Cardiac muscle cell (in vitro differentiated cells and primary cell): Measurements from ENCODE around the gene ADAMTS6. TPM values are rescaled to one million over a fixed set of nuclear protein-coding genes. Genes with fewer than 3 reads are reported as not detected.

Experiments
- DNase-seq, 2 donors: peaks; one replicate each; pipeline versions ENCODE4 v3.0.0 to v3.0.0-alpha.2; 2010 to 2017; ENCODE audit warnings: low read depth in 1 of 2, low spot score in 1 of 2
- H3K27ac ChIP-seq: fragments of 200-600 bp; sonication (generic); 2 replicates; pipeline ENCODE4 v1.5.1; 2016
- H3K27me3 ChIP-seq: fragments of 200-600 bp; sonication (generic); 2 replicates; pipeline ENCODE4 v1.6.0; 2016; ENCODE audit warnings: control low read depth
- H3K36me3 ChIP-seq: fragments of 200-600 bp; sonication (generic); 2 replicates; pipeline ENCODE4 v1.5.1; 2016; ENCODE audit warnings: control low read depth
- H3K4me1 ChIP-seq: fragments of 200-600 bp; sonication (generic); 2 replicates; pipeline ENCODE4 v1.8.1; 2017; ENCODE audit warnings: low read depth, mild to moderate bottlenecking, mixed run types
- H3K4me3 ChIP-seq: fragments of 200-600 bp; sonication (generic); 2 replicates; pipeline ENCODE4 v1.5.1; 2016; ENCODE audit warnings: mild to moderate bottlenecking
- H3K9me3 ChIP-seq: fragments of 200-600 bp; sonication (generic); 2 replicates; pipeline ENCODE4 v1.5.1; 2017; ENCODE audit warnings: low read depth, mild to moderate bottlenecking, control low read depth
- polyA plus RNA-seq: library from polyadenylated mRNA; unstranded; fragments of >200 nt; fragmentation: Nextera tagmentation; extraction: Ambion mirVana; gene quantifications from 2 replicates; pipeline ENCODE4 v1.2.1, GENCODE V29; 2016
- total RNA-seq: library from RNA; depleted of rRNA; stranded (reverse); fragments of >200 nt; gene quantifications from 2 replicates; pipeline ENCODE4 v1.2.3, GENCODE V29; 2016
- TF ChIP-seq, protein P1 (sequence below): IDR thresholded peaks from 2 replicates; pipeline ENCODE4 v1.5.1; 2012; ENCODE audit warnings: low read depth, mild to moderate bottlenecking, low read length

Gene ADAMTS6
- total and polyA plus RNA-seq, 2 experiments from 2014 or later = 3.3 to 21.2 TPM

DNA sequence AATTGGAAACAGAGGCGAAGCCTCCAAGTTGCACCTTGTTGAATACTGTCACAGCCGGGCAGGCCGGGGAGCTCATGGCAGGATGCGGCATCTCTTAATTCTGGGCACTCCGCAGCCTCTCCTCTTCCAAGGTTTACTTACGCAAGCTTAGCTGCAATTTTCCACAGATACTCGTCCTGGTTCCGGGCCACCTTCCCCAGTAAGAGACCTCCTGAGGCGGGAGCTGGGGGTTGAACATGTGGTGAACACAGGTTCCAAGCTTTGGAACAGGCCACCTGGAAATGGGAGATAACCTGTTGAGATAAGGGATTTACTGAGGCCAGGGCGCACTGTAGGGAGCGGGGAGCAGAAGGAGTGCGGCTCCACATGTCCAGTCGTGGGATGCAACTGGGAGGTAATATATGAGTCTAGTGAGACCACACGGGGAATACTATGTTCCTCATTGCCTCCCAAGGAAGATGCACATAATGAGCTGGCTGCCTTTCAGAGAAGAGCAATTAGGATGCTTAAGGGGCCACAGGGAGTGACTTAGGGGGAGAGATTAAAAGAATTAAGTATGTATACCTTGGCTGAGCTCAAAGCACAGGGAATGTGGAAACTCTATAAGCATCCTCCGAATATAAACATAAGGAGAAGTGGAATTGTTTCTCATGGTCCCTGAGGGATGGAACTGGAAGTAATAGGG lies 377.8 kb downstream of the ADAMTS6 start:
- Histone ChIP-seq H3K4me3 (no peak overlapping the region), H3K27ac (no peak overlapping the region), H3K27me3 (no peaks in the 10 kb centered on the region), H3K9me3 (no peaks in the 10 kb centered on the region), H3K36me3 (no peaks in the 10 kb centered on the region), H3K4me1 (no peaks in the 10 kb centered on the region)
- DNase-seq = no peak
- TF ChIP-seq, protein P1, sequence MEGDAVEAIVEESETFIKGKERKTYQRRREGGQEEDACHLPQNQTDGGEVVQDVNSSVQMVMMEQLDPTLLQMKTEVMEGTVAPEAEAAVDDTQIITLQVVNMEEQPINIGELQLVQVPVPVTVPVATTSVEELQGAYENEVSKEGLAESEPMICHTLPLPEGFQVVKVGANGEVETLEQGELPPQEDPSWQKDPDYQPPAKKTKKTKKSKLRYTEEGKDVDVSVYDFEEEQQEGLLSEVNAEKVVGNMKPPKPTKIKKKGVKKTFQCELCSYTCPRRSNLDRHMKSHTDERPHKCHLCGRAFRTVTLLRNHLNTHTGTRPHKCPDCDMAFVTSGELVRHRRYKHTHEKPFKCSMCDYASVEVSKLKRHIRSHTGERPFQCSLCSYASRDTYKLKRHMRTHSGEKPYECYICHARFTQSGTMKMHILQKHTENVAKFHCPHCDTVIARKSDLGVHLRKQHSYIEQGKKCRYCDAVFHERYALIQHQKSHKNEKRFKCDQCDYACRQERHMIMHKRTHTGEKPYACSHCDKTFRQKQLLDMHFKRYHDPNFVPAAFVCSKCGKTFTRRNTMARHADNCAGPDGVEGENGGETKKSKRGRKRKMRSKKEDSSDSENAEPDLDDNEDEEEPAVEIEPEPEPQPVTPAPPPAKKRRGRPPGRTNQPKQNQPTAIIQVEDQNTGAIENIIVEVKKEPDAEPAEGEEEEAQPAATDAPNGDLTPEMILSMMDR = no peak

DNA sequence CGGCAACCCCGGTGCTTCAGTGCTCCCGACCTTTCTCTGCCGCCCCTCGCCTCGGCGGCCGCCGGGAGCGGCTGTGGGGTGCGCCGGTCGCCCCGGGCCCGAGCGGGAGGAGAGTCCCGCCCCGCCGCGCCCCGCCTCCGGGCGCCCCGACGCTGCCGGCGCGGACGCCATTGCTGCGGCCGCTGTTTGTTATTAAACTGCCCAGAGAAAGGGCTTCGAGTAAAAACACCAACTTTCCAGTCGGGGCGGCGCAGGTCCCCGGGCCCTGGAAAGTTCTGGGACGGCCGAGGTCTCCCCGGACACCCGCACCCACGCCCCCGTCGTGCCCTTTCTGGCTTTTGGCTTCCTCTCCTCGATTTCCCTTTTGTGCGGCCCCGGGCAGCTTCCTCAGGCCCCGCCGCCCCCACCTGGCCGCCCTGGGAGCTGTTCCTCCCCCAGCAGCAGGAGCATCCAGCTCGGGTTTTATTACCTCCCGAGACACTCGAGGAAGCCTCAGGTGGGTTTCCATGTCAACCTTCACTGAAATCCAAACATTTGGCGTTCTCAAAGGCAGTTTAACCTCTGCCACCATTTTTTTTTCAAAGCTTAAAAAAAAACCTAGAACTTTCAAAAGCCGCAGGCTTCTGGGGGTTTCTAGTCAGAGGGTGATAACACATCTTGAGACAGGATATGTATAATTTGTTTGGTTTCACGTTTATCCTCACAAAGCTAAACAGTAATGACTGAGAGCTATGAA lies 378.6 kb downstream of the ADAMTS6 start:
- TF ChIP-seq, protein P1 = peak; percentile 28
- Histone ChIP-seq H3K36me3 (no peaks in the 10 kb centered on the region), H3K27me3 (no peaks in the 10 kb centered on the region), H3K4me1 (no peaks in the 10 kb centered on the region), H3K4me3 (no peak overlapping the region), H3K27ac (no peak overlapping the region), H3K9me3 (no peaks in the 10 kb centered on the region)
- peak in 1 of 2 donors; percentile 77 for DNase-seq

GRCh38 chr5:65102371-65102975 lies 379.2 kb downstream of the ADAMTS6 start:
- TF ChIP-seq, protein P1 = no peak
- H3K36me3 ChIP-seq = no peaks in the 10 kb centered on the region
- DNase-seq = no peak
- no peaks in the 10 kb centered on the region for H3K4me1 ChIP-seq
- no peak overlapping the region for H3K27ac ChIP-seq
- no peak overlapping the region for H3K4me3 ChIP-seq
- no peaks in the 10 kb centered on the region for H3K9me3 ChIP-seq
- H3K27me3 ChIP-seq = no peaks in the 10 kb centered on the region

DNA sequence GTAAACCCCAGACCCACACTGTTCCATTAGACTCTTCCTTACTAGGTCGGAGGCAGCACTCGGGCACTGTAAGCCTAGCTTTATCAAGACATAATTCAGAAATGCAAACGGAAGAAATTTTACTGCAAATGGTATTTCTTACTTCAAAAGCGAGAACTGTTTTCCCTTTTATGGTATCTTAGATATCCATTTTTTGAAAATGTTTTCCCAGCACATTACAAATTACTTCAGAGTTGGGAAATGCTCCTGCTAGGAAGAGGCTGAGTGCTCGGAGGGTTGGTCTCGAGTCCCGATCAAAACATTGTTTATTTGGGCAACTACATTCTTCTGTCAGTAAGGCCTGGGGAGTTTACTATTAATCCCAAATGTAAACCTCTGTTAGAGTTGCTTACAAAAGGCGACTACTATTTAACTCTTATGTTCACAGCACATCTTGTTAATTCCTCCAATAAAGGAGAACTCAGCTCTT lies 380.1 kb downstream of the ADAMTS6 start:
- Histone ChIP-seq H3K27me3 (no peaks in the 10 kb centered on the region), H3K9me3 (no peaks in the 10 kb centered on the region), H3K4me1 (no peaks in the 10 kb centered on the region), H3K27ac (no peak overlapping the region), H3K4me3 (no peak overlapping the region), H3K36me3 (no peaks in the 10 kb centered on the region)
- TF ChIP-seq, protein P1 = no peak
- DNase-seq = peak in 1 of 2 donors; percentile 42

- Histone ChIP-seq H3K9me3 (no peaks in the 10 kb centered on the region), H3K27ac (no peak overlapping the region), H3K36me3 (no peaks in the 10 kb centered on the region), H3K4me3 (no peak overlapping the region), H3K4me1 (no peaks in the 10 kb centered on the region), H3K27me3 (no peaks in the 10 kb centered on the region)
- DNase-seq = peak; percentile 49 to 92
- TF ChIP-seq, protein P1 = peak; percentile 85
Measured at GRCh38 chr5:65100911-65101631, 380.6 kb downstream of the ADAMTS6 start.
